Osteoblast (primary cell): ENCODE results near the gene ASTL. TPM values are rescaled to one million over a fixed set of nuclear protein-coding genes. Genes with fewer than 3 reads are reported as not detected.

ENCODE experiments used
- DNase-seq: peaks from one replicate; pipeline ENCODE4 v3.0.0; 2011; ENCODE audit warnings: low spot score, mixed read lengths; ENCODE audit not compliant: insufficient read length; ENCODE audit errors: missing footprints
- H2AFZ ChIP-seq: 2 replicates; pipeline ENCODE4 v1.6.0; 2011; ENCODE audit warnings: mild to moderate bottlenecking, low read length
- H3K27ac ChIP-seq: 2 replicates; pipeline ENCODE4 v1.5.1; 2011; ENCODE audit warnings: mild to moderate bottlenecking, low read depth, low read length, moderate library complexity
- H3K27me3 ChIP-seq: 2 replicates; pipeline ENCODE4 v1.6.0; 2012; ENCODE audit warnings: mild to moderate bottlenecking, control low read depth, inconsistent platforms, low read length, moderate library complexity; ENCODE audit not compliant: insufficient read depth
- H3K36me3 ChIP-seq: 2 replicates; pipeline ENCODE4 v1.5.1; 2011; ENCODE audit warnings: mild to moderate bottlenecking, low read length, control low read depth, moderate library complexity; ENCODE audit not compliant: insufficient read depth
- H3K4me1 ChIP-seq: 2 replicates; pipeline ENCODE4 v1.5.1; 2011; ENCODE audit warnings: mild to moderate bottlenecking, low read length, control low read depth, moderate library complexity; ENCODE audit not compliant: insufficient read depth
- H3K4me2 ChIP-seq: 2 replicates; pipeline ENCODE4 v1.6.0; 2011; ENCODE audit warnings: mild to moderate bottlenecking, low read length; ENCODE audit not compliant: insufficient read depth
- H3K4me3 ChIP-seq: fragments of 200-600 bp; sonication (generic); 3 replicates; pipeline ENCODE4 v1.5.1; 2012; ENCODE audit warnings: mild to moderate bottlenecking, low read length, inconsistent platforms; ENCODE audit not compliant: insufficient read depth
- H3K79me2 ChIP-seq: 2 replicates; pipeline ENCODE4 v1.6.0; 2012; ENCODE audit warnings: mild to moderate bottlenecking, low read length, control low read depth, inconsistent platforms; ENCODE audit not compliant: insufficient read depth
- H3K9me3 ChIP-seq: 2 replicates; pipeline ENCODE4 v1.5.1; 2011; ENCODE audit warnings: low read depth, low read length, control low read depth
- H4K20me1 ChIP-seq: 2 replicates; pipeline ENCODE4 v1.6.0; 2012; ENCODE audit warnings: mild to moderate bottlenecking, low read length, control low read depth; ENCODE audit not compliant: insufficient read depth
- CTCF ChIP-seq: IDR thresholded peaks from 2 replicates; pipeline ENCODE4 v1.5.1; 2011; ENCODE audit warnings: mild to moderate bottlenecking, low read depth, low read length, moderate library complexity; ENCODE audit errors: extremely low read depth
- total RNA-seq: library from RNA; depleted of rRNA; stranded (reverse); fragments of >200 nt; gene quantifications from 2 replicates; pipeline ENCODE4 v1.2.3, GENCODE V29; 2012

Gene ASTL
- total RNA-seq, 1 donor = not detected

GRCh38 chr2:96130483-96130882 is 7.8 kb downstream of the ASTL start:
- Histone ChIP-seq H3K27ac (no peak overlapping the region), H4K20me1 (no peaks in the 10 kb centered on the region), H3K4me3 (no peak overlapping the region), H3K4me1 (no peaks in the 10 kb centered on the region), H3K9me3 (no peaks in the 10 kb centered on the region), H2AFZ (no peak overlapping the region), H3K27me3 (peaks cover 12% of the 10 kb centered on the region), H3K79me2 (no peaks in the 10 kb centered on the region), H3K36me3 (no peaks in the 10 kb centered on the region), H3K4me2 (no peak overlapping the region)
- DNase-seq = peak; percentile 84
- no peak for TF ChIP-seq CTCF

- H3K4me1 ChIP-seq = no peaks in the 10 kb centered on the region
- no peak overlapping the region for H3K27ac ChIP-seq
- no peaks in the 10 kb centered on the region for H3K79me2 ChIP-seq
- H3K4me2 ChIP-seq = no peak overlapping the region
- H2AFZ ChIP-seq = no peak overlapping the region
- H4K20me1 ChIP-seq = no peaks in the 10 kb centered on the region
- no peaks in the 10 kb centered on the region for H3K36me3 ChIP-seq
- H3K9me3 ChIP-seq = no peaks in the 10 kb centered on the region
- H3K4me3 ChIP-seq = no peak overlapping the region
- no peak for DNase-seq
- H3K27me3 ChIP-seq = peaks cover 12% of the 10 kb centered on the region
- TF ChIP-seq CTCF = no peak
Observed at GRCh38 chr2:96129528-96130120, 8.7 kb downstream of the ASTL start.

GRCh38 chr2:96128456-96128855 is 9.8 kb downstream of the ASTL start:
- TF ChIP-seq CTCF = no peak
- no peak overlapping the region for H2AFZ ChIP-seq
- peaks cover 13% of the 10 kb centered on the region for H3K27me3 ChIP-seq
- no peaks in the 10 kb centered on the region for H3K9me3 ChIP-seq
- DNase-seq = no peak
- H3K4me2 ChIP-seq = no peak overlapping the region
- no peaks in the 10 kb centered on the region for H4K20me1 ChIP-seq
- no peaks in the 10 kb centered on the region for H3K79me2 ChIP-seq
- no peaks in the 10 kb centered on the region for H3K36me3 ChIP-seq
- no peak overlapping the region for H3K4me3 ChIP-seq
- H3K27ac ChIP-seq = no peak overlapping the region
- no peaks in the 10 kb centered on the region for H3K4me1 ChIP-seq

GRCh38 chr2:96124406-96125265 is 13.7 kb downstream of the ASTL start:
- Histone ChIP-seq H3K9me3 (no peaks in the 10 kb centered on the region), H3K27me3 (peaks cover 30% of the 10 kb centered on the region), H3K4me3 (no peak overlapping the region), H2AFZ (no peak overlapping the region), H3K36me3 (no peaks in the 10 kb centered on the region), H3K27ac (no peak overlapping the region), H4K20me1 (no peaks in the 10 kb centered on the region), H3K4me2 (no peak overlapping the region), H3K4me1 (no peaks in the 10 kb centered on the region), H3K79me2 (no peaks in the 10 kb centered on the region)
- no peak for DNase-seq
- no peak for TF ChIP-seq CTCF
